H9 (cell line): Measurements from ENCODE around the gene PPFIBP2. TPM values are rescaled to one million over a fixed set of nuclear protein-coding genes. Genes with fewer than 3 reads are reported as not detected.

Experiments used
- DNase-seq: peaks from one replicate; pipeline ENCODE4 v3.0.0-alpha.2; 2017
- H2AFZ ChIP-seq: one replicate; pipeline ENCODE4 v1.6.1; 2013; ENCODE audit warnings: mild to moderate bottlenecking, low read length, control low read depth, moderate library complexity
- H2AK5ac ChIP-seq: 2 replicates; pipeline ENCODE4 v1.6.1; 2013; ENCODE audit warnings: low read length, control low read depth, mixed read lengths; ENCODE audit not compliant: insufficient read length
- H2BK120ac ChIP-seq: one replicate; pipeline ENCODE4 v1.6.1; 2013; ENCODE audit warnings: low read depth, mild to moderate bottlenecking, low read length, control low read depth, inconsistent platforms; ENCODE audit not compliant: poor library complexity, severe bottlenecking
- H2BK12ac ChIP-seq: 2 replicates; pipeline ENCODE4 v1.6.1; 2013; ENCODE audit warnings: low read length, control low read depth, mixed read lengths, low read depth; ENCODE audit not compliant: insufficient read length
- H2BK15ac ChIP-seq: 2 replicates; pipeline ENCODE4 v1.6.1; 2013; ENCODE audit warnings: low read depth, low read length, control low read depth
- H2BK20ac ChIP-seq: one replicate; pipeline ENCODE4 v1.6.1; 2013; ENCODE audit warnings: low read depth, mild to moderate bottlenecking, low read length, control low read depth, inconsistent platforms; ENCODE audit not compliant: poor library complexity, severe bottlenecking
- H2BK5ac ChIP-seq: 2 replicates; pipeline ENCODE4 v1.6.1; 2013; ENCODE audit warnings: low read length, control low read depth, mixed read lengths; ENCODE audit not compliant: insufficient read length
- H3K14ac ChIP-seq: 2 replicates; pipeline ENCODE4 v1.6.1; 2013; ENCODE audit warnings: low read length, control low read depth; ENCODE audit not compliant: insufficient read depth
- H3K18ac ChIP-seq: 2 replicates; pipeline ENCODE4 v1.6.1; 2013; ENCODE audit warnings: low read depth, mild to moderate bottlenecking, mixed read lengths, low read length, control low read depth; ENCODE audit not compliant: insufficient read length
- H3K23ac ChIP-seq: 2 replicates; pipeline ENCODE4 v1.6.1; 2013; ENCODE audit warnings: low read length, control low read depth, mixed read lengths, low read depth; ENCODE audit not compliant: insufficient read length
- H3K23me2 ChIP-seq: 2 replicates; pipeline ENCODE4 v1.6.1; 2013; ENCODE audit warnings: low read depth, mild to moderate bottlenecking, mixed read lengths, low read length, control low read depth; ENCODE audit not compliant: insufficient read length, poor library complexity, severe bottlenecking
- H3K27ac ChIP-seq: 2 replicates; pipeline ENCODE4 v1.5.1; 2013; ENCODE audit warnings: low read length, control low read depth, mixed read lengths, low read depth; ENCODE audit not compliant: insufficient read length
- H3K27me3 ChIP-seq: 2 replicates; pipeline ENCODE4 v1.6.1; 2013; ENCODE audit warnings: low read length, control low read depth, inconsistent platforms; ENCODE audit not compliant: insufficient read depth
- H3K4ac ChIP-seq: 2 replicates; pipeline ENCODE4 v1.6.1; 2013; ENCODE audit warnings: low read depth, mild to moderate bottlenecking, control low read depth, inconsistent platforms, low read length, moderate library complexity
- H3K4me1 ChIP-seq: 2 replicates; pipeline ENCODE4 v1.6.1; 2013; ENCODE audit warnings: low read length, control low read depth, inconsistent platforms; ENCODE audit not compliant: insufficient read depth
- H3K4me2 ChIP-seq: 2 replicates; pipeline ENCODE4 v1.6.1; 2013; ENCODE audit warnings: low read length, control low read depth, mixed read lengths; ENCODE audit not compliant: insufficient read length, insufficient read depth
- H3K56ac ChIP-seq: 2 replicates; pipeline ENCODE4 v1.6.1; 2013; ENCODE audit warnings: low read depth, mild to moderate bottlenecking, mixed read lengths, low read length, control low read depth; ENCODE audit not compliant: insufficient read length
- H3K79me1 ChIP-seq: 2 replicates; pipeline ENCODE4 v1.6.1; 2013; ENCODE audit warnings: low read depth, mild to moderate bottlenecking, moderate library complexity, low read length, control low read depth, inconsistent platforms; ENCODE audit not compliant: insufficient read depth, poor library complexity, severe bottlenecking
- H3K79me2 ChIP-seq: 2 replicates; pipeline ENCODE4 v1.6.1; 2013; ENCODE audit warnings: low read length, control low read depth, inconsistent platforms; ENCODE audit not compliant: insufficient read depth
- H3K9ac ChIP-seq: 2 replicates; pipeline ENCODE4 v1.6.1; 2013; ENCODE audit warnings: low read length, control low read depth, mixed read lengths; ENCODE audit not compliant: insufficient read length; ENCODE audit errors: extremely low read depth
- H3K9me3 ChIP-seq: one replicate; pipeline ENCODE4 v1.6.1; 2013; ENCODE audit warnings: low read depth, low read length, inconsistent platforms; ENCODE audit not compliant: control insufficient read depth
- H3T11ph ChIP-seq: one replicate; pipeline ENCODE4 v1.6.1; 2013; ENCODE audit warnings: mild to moderate bottlenecking, low read length, control low read depth, inconsistent platforms
- H4K20me1 ChIP-seq: one replicate; pipeline ENCODE4 v1.6.1; 2013; ENCODE audit not compliant: control insufficient read depth, insufficient read length, insufficient read depth
- H4K5ac ChIP-seq: 2 replicates; pipeline ENCODE4 v1.6.1; 2013; ENCODE audit warnings: low read depth, mild to moderate bottlenecking, mixed read lengths, low read length, control low read depth; ENCODE audit not compliant: insufficient read length
- H4K8ac ChIP-seq: replicated peaks from 2 replicates; pipeline ENCODE4 v1.6.1; 2013; ENCODE audit warnings: low read length, control low read depth, mixed read lengths, low read depth; ENCODE audit not compliant: insufficient read length
- H4K91ac ChIP-seq: 2 replicates; pipeline ENCODE4 v1.6.1; 2013; ENCODE audit warnings: low read depth, mild to moderate bottlenecking, moderate library complexity, mixed read lengths, low read length, control low read depth; ENCODE audit not compliant: insufficient read length
- H3K27ac Mint-ChIP-seq, 3 experiments: 2 replicates in 2 of 3; 3 replicates in 1 of 3; pipeline ENCODE4 v1.8.0; 2020 to 2021; ENCODE audit warnings: mixed read lengths in 3 of 3, mild to moderate bottlenecking in 1 of 3, moderate library complexity in 1 of 3
- H3K27me3 Mint-ChIP-seq: 2 replicates; pipeline ENCODE4 v1.8.0; 2021; ENCODE audit warnings: low read depth, mild to moderate bottlenecking, moderate library complexity, mixed read lengths
- H3K36me3 Mint-ChIP-seq, 3 experiments: 2 replicates in 2 of 3; 3 replicates in 1 of 3; pipeline ENCODE4 v1.8.0; 2020 to 2021; ENCODE audit warnings: low read depth in 3 of 3, mixed read lengths in 3 of 3; ENCODE audit not compliant: insufficient read depth in 1 of 3
- H3K4me1 Mint-ChIP-seq, 2 experiments: 2 replicates each; pipeline ENCODE4 v1.8.0; 2020; ENCODE audit warnings: mixed read lengths in 2 of 2
- H3K4me3 Mint-ChIP-seq, 2 experiments: 2 replicates in 1 of 2; 3 replicates in 1 of 2; pipeline ENCODE4 v1.8.0; 2020 to 2021; ENCODE audit warnings: mild to moderate bottlenecking in 2 of 2, mixed read lengths in 2 of 2, moderate library complexity in 1 of 2
- H3K9me3 Mint-ChIP-seq, 2 experiments: 2 replicates in 1 of 2; 3 replicates in 1 of 2; pipeline ENCODE4 v1.8.0; 2020; ENCODE audit warnings: mild to moderate bottlenecking in 2 of 2, mixed read lengths in 2 of 2, moderate library complexity in 1 of 2
- CTCF ChIP-seq: fragments of 200-600 bp; sonication (generic); conservative IDR thresholded peaks from 3 replicates; pipeline ENCODE4 v1.8.0; 2021; ENCODE audit warnings: antibody characterized with exemption, mild to moderate bottlenecking
- WGBS: extraction: QIAGEN DNeasy Blood & Tissue Kit; methylation state at CpG from one replicate; pipeline ENCODE4 v1.1.7; 2013; ENCODE audit warnings: missing lambda C conversion rate, low lambda C conversion rate, mixed read lengths; ENCODE audit not compliant: insufficient read length; ENCODE audit errors: extremely low coverage; 5-methylcytosine and 5-hydroxymethylcytosine counted together
- total RNA-seq: library from RNA; stranded (reverse); gene quantifications from 2 replicates; pipeline ENCODE4 v1.2.1, GENCODE V29; 2021

PPFIBP2 gene
- total RNA-seq, 1 experiment from 2014 or later: 8.3 TPM

- H3K27me3 ChIP-seq: no peaks in the 10 kb centered on the region
- H3K23me2 ChIP-seq: no peaks in the 10 kb centered on the region
- no peak within 1 kb of the TSS for H3K23ac ChIP-seq
- no peak within 1 kb of the TSS for H3K4ac ChIP-seq
- no peak within 1 kb of the TSS for H3K9ac ChIP-seq
- H2BK20ac ChIP-seq: no peak within 1 kb of the TSS
- no peak within 1 kb of the TSS for H2AFZ ChIP-seq
- TF ChIP-seq CTCF: no peak
- H3K14ac ChIP-seq: no peak within 1 kb of the TSS
- Mint-ChIP-seq H3K27ac (peak within 1 kb of the TSS in 1 of 3 experiments; percentile 63; a peak in 3 of 7 replicates), H3K4me3 (no peak within 1 kb of the TSS; a peak in 1 of 5 replicates), H3K36me3 (no peaks in the 10 kb centered on the region), H3K27me3 (no peaks in the 10 kb centered on the region), H3K9me3 (no peaks in the 10 kb centered on the region), H3K4me1 (peaks cover 16 to 21% of the 10 kb centered on the region in 2 experiments)
- no peak within 1 kb of the TSS for H2AK5ac ChIP-seq
- H3K4me2 ChIP-seq: no peak within 1 kb of the TSS
- H2BK120ac ChIP-seq: no peak within 1 kb of the TSS
- no peak within 1 kb of the TSS for H4K8ac ChIP-seq
- no peaks in the 10 kb centered on the region for H4K20me1 ChIP-seq
- H4K91ac ChIP-seq: no peak within 1 kb of the TSS
- no peak within 1 kb of the TSS for H2BK12ac ChIP-seq
- no peak within 1 kb of the TSS for H2BK15ac ChIP-seq
- H3K79me1 ChIP-seq: no peaks in the 10 kb centered on the region
- DNase-seq: no peak
- no peaks in the 10 kb centered on the region for H3K9me3 ChIP-seq
- H3K18ac ChIP-seq: no peak within 1 kb of the TSS
- WGBS: no CpG with 5 or more reads among the region's 15 CpGs
- H2BK5ac ChIP-seq: no peak within 1 kb of the TSS
- H3K27ac ChIP-seq: no peak within 1 kb of the TSS
- H3K56ac ChIP-seq: no peak within 1 kb of the TSS
- no peaks in the 10 kb centered on the region; the same call in 1 of the 2 replicates for H3K4me1 ChIP-seq
- no peak within 1 kb of the TSS for H4K5ac ChIP-seq
- no peaks in the 10 kb centered on the region for H3K79me2 ChIP-seq
- no peak within 1 kb of the TSS for H3T11ph ChIP-seq
Observed at GRCh38 chr11:7485186-7486097, 28.4 kb upstream of the PPFIBP2 start, which contains the start of gene OLFML1. Gene OLFML1 (plus strand): TSS chr11:7485506. CDS start chr11:7485876, 370 bp downstream.
